HG03520 (cell line): Measurements from ENCODE around the gene CABP4.

ENCODE experiments used
- ATAC-seq: cut with Tn5 transposase; IDR thresholded peaks from one replicate; pipeline ENCODE4 v1.9.1; 2021; ENCODE audit warnings: mild to moderate bottlenecking, moderate library complexity; ENCODE audit not compliant: unreplicated experiment

The CABP4 gene

GRCh38 chr11:67494371-67495233 lies 39.4 kb downstream of the CABP4 start:
- no peak for ATAC-seq

- no peak for ATAC-seq
These were observed 40.3 kb downstream of the CABP4 start for GRCh38 chr11:67495234-67496005.

- no peak for ATAC-seq
These were observed 41.0 kb downstream of the CABP4 start for GRCh38 chr11:67496113-67496512.

- no peak for ATAC-seq
These were observed 42.6 kb downstream of the CABP4 start for GRCh38 chr11:67497656-67498291.

- ATAC-seq = no peak
These were observed 43.4 kb downstream of the CABP4 start for GRCh38 chr11:67498544-67498972.

GRCh38 chr11:67499808-67500483 lies 44.8 kb downstream of the CABP4 start:
- no peak for ATAC-seq

GRCh38 chr11:67500484-67500821 lies 45.3 kb downstream of the CABP4 start:
- no peak for ATAC-seq

- ATAC-seq = no peak
These were observed 45.9 kb downstream of the CABP4 start for GRCh38 chr11:67500831-67501715.

- ATAC-seq = no peak
These were observed 46.7 kb downstream of the CABP4 start for GRCh38 chr11:67501854-67502253.

- no peak for ATAC-seq
These were observed 47.3 kb downstream of the CABP4 start for GRCh38 chr11:67502328-67502979.

- no peak for ATAC-seq
These were observed 48.2 kb downstream of the CABP4 start for GRCh38 chr11:67503119-67504004.

- no peak for ATAC-seq
These were observed 49.1 kb downstream of the CABP4 start for GRCh38 chr11:67504005-67504949.

GRCh38 chr11:67504950-67505581 lies 49.9 kb downstream of the CABP4 start, which contains the start of gene PITPNM1:
Gene PITPNM1 (minus strand): TSS chr11:67505363. CDS start chr11:67504180, 1,183 bp downstream.
- no peak for ATAC-seq

GRCh38 chr11:67505605-67506396 lies 50.6 kb downstream of the CABP4 start:
- ATAC-seq = no peak

GRCh38 chr11:67506426-67507051 lies 51.4 kb downstream of the CABP4 start:
- ATAC-seq = no peak
